GM12891 (cell line): ENCODE data around the gene CFL1.

Experiments used
- DNase-seq: peaks from one replicate; pipeline ENCODE4 v3.0.0; 2011; ENCODE audit warnings: low spot score; ENCODE audit not compliant: insufficient read length
- FAIRE-seq: peaks from 2 replicates; lab custom pipeline; 2011; peaks lifted over from hg19 to GRCh38; lab: Jason Lieb, UNC
- PAX5 ChIP-seq: IDR thresholded peaks from 2 replicates; pipeline ENCODE4 v1.6.1; 2011; ENCODE audit warnings: low read length, moderate library complexity, mild to moderate bottlenecking; ENCODE audit not compliant: insufficient read depth, severe bottlenecking
- POLR2A ChIP-seq: IDR thresholded peaks from 2 replicates; pipeline ENCODE4 v1.6.1; 2011; ENCODE audit warnings: low read depth, low read length, control low read depth
- POLR2AphosphoS5 ChIP-seq: IDR thresholded peaks from 2 replicates; pipeline ENCODE4 v1.6.1; 2011; ENCODE audit warnings: low read depth, low read length, control low read depth
- POU2F2 ChIP-seq: IDR thresholded peaks from 2 replicates; pipeline ENCODE4 v1.6.1; 2011; ENCODE audit warnings: low read depth, mild to moderate bottlenecking, control low read depth, low read length, moderate library complexity
- SPI1 ChIP-seq: IDR thresholded peaks from 2 replicates; pipeline ENCODE4 v1.6.1; 2011; ENCODE audit warnings: low read depth, low read length, control low read depth
- TAF1 ChIP-seq: IDR thresholded peaks from 2 replicates; pipeline ENCODE4 v1.6.1; 2011; ENCODE audit warnings: low read depth, low read length, control low read depth

CFL1 gene

DNA sequence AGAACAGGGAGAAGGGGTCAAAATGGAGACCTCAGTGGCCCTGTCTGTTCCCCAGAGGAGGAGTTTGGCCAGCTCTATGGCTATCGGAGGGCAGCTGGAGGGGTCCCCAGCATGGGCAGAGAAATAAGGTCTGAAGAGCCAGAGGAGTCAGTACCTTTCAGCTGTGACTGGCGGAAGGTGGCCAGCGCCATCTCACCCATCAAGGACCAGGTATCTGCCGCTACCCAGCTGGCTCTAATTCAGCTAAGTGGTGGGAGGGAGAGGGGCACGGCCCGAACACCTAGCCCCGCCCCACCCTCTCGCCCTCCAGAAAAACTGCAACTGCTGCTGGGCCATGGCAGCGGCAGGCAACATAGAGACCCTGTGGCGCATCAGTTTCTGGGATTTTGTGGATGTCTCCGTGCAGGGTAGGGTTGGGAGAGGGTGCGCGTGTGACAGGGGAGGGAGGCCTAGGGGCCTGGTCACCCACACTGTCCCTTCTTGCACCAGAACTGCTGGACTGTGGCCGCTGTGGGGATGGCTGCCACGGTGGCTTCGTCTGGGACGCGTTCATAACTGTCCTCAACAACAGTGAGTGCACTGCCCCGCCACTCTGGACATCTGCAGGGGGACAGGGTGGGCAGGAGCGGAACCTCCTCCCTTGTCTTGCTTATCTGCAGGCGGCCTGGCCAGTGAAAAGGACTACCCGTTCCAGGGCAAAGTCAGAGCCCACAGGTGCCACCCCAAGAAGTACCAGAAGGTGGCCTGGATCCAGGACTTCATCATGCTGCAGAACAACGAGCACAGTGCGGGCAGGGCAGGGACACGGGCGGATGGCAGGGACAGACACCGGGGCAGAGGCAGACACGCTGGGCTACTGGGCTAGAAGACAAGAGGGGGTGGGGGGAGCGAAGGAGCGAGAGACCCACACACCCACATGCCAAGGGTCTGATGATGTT, 24.4 kb upstream of the CFL1 start:
- FAIRE-seq, result no peak
- DNase-seq, result no peak
- TF ChIP-seq POLR2A (no peak), TAF1 (no peak), SPI1 (no peak), POU2F2 (no peak), PAX5 (no peak), POLR2AphosphoS5 (no peak)

- no peak for DNase-seq
Measured at GRCh38 chr11:65880844-65881421, 23.0 kb upstream of the CFL1 start.

GRCh38 chr11:65880027-65880426, 22.0 kb upstream of the CFL1 start:
- TF ChIP-seq POLR2AphosphoS5 (no peak), PAX5 (no peak), TAF1 (no peak), POU2F2 (no peak), SPI1 (no peak), POLR2A (no peak)
- FAIRE-seq (no peak), DNase-seq (no peak)

More at GRCh38 chr11:65880844-65881421, 23.0 kb upstream of the CFL1 start:
- TF ChIP-seq PAX5 (no peak), POU2F2 (no peak), POLR2AphosphoS5 (0 out of 2 replicates have a peak, but pooled peaks have one; percentile 24)
- peak; percentile 50 for FAIRE-seq

DNA sequence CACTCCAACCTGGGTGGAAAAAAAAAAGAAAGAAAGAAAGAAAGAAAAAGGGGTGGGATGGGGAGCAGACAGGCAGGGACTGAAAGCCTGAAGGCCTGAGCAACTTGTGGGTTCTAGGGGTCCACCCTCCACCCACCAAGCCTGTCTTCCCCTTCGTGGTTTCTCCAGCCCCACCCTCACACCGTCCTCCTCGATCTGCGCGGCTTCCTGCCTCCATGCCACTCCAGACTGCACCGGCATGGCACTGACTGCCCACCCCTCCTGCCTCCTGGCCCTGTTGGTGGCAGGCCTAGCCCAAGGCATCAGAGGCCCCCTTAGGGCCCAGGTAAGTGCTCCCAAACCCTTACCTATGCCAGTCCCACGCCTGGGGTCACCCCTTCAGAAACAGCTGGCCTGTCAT, 21.6 kb upstream of the CFL1 start, which contains the start of gene CTSW:
CTSW (plus strand) TSS at position 221 of the 400 bp plus-strand sequence; CDS start at position 239, 18 bp downstream.
- TF ChIP-seq POU2F2 (no peak), POLR2A (no peak), PAX5 (no peak), TAF1 (no peak), POLR2AphosphoS5 (no peak), SPI1 (no peak)
- FAIRE-seq (peak; percentile 47), DNase-seq (no peak)

GRCh38 chr11:65873318-65874156, 15.6 kb upstream of the CFL1 start:
- TF ChIP-seq POLR2A (peak; percentile 39; the same call in 1 of the 2 replicates), SPI1 (no peak), POU2F2 (no peak), PAX5 (no peak)
- DNase-seq, result peak; percentile 98
- peak; percentile 100 for FAIRE-seq

DNA sequence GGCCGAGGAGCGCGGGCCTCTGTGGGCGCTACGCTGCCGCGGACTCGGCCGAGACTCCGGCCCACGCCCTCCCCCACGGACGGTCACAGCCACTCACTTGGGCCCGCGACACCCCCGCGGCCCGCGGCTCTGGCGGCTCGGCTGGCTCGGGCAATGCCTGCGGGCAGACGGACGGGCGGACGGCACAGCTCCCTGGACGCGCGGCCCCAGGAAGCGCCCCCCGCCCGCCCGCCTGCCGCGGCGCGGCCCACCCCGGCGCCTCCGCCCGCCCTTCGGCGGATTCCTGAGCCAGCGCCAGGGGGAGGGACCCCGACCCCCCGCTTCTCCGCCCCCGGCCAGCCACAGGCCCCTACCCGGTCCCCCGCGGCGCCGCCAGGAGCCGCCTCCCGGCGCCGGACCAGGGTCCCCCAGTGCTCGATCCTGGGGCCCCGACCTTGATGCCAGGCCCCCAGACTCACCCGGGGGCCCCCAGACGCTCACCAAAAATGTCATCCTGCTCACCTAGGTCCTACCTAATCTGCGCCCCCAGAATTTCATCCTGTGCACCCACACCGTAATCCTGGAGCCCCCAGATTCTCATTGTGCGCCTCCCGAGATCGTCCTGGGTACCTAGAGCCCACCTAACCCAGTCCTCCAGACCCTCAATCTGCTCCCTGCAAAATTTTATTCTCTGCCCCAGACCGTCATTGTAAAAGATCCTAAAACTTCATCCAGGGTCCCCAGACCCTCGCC, 14.8 kb upstream of the CFL1 start, which contains the start of gene EFEMP2:
EFEMP2 (minus strand) TSS at position 215 of the 732 bp plus-strand sequence. CDS start 446 bp downstream, outside the sequence.
- FAIRE-seq (no peak), DNase-seq (no peak)
- no peak; the same call in 1 of the 2 replicates for TF ChIP-seq POLR2A
- TF ChIP-seq POLR2AphosphoS5, result no peak
- TF ChIP-seq PAX5, result no peak
- TF ChIP-seq SPI1, result no peak
- no peak for TF ChIP-seq TAF1
- TF ChIP-seq POU2F2, result no peak

DNA sequence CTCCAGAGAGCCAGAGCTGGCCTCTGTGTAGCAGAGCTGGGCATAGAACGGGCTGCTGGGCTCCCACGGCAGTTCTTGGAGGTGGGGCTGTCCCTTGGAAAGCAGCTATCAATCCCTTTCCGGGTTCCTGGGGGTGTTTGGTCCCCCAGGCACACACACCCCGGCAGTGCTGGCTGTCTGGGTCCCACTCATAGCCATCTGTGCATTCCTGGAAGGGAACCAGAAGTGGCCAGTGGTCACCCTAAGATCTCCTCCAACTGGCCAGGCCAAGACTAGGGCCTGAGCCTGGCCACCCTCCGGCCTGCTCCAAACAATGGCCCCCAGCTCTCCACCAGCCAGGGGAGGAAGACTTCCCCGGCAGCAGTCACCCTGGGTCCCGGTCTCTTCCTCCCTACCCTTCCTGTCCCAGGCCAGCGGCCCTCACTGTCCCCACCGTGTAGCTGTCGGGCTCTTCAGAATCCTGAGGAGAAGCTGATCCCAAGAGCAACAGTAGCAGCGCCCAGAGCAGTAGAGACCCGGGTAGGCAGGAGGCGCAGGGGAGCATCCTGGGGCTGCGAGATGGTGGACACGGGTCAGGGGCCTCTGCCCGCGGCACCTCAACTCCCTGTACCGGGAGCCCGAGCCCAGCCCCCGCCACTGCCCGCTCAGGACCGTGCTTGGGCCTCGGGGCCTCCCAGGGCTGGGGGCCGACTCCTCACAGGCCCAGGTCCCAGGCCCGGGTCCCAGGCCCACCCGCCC, 14.0 kb upstream of the CFL1 start:
- TF ChIP-seq TAF1, result no peak
- TF ChIP-seq PAX5, result no peak
- no peak for TF ChIP-seq POLR2A
- TF ChIP-seq POU2F2, result no peak
- TF ChIP-seq POLR2AphosphoS5, result no peak
- TF ChIP-seq SPI1, result no peak
- no peak for FAIRE-seq
- DNase-seq, result no peak

DNA sequence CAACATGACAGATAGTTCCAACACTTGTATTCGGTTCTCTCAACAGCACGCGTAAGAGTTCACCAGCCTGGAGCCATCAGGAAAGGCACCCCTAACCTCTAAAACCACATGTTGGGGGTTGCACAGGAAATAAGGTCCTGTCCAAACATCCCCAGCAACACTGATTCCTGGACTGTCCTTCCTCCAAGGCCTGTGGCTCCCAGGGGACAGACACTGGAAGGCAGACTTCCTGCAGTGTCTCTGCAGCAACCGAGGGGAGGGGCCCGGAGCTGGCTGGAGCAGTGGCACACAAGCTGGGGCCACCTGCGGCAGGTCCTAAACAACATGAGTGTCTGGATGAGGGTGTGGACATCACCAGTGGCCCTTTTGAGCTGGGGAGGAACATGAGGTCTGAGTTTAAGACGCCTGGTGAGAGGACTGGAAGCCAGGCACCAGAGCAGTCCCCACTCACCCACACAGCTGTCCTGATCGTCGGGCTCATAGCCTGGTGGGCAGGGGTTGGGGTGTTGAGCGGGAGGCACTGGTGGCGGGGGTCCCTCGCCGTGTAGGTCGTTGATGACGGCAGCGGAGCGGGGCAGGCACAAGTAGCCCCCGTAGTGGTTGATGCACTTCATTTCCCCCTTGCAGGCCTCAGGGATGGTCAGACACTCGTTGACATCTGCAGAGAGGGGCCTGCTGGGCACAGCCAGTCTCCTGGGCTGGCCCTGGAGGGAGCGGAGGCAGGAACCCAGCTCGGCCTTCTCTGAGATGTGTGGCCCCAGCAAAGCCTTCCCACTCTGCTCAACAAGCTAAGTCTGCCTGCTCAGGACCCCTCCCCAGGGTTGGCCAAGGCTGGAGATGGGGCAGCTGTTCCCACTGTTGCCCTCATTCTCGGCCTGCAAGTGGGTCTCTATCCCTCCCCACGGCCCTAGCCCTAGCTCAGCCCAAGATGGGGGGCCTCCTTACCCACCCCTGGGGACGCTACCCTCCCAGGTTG, 13.0 kb upstream of the CFL1 start:
- DNase-seq (no peak), FAIRE-seq (peak; percentile 38)
- no peak for TF ChIP-seq PAX5
- no peak for TF ChIP-seq TAF1
- TF ChIP-seq POLR2A, result no peak; the same call in 1 of the 2 replicates
- no peak for TF ChIP-seq SPI1
- TF ChIP-seq POLR2AphosphoS5, result no peak; the same call in 1 of the 2 replicates
- TF ChIP-seq POU2F2, result no peak
